ENCODE measurements around the gene CYTH2.

The CYTH2 gene

DNA sequence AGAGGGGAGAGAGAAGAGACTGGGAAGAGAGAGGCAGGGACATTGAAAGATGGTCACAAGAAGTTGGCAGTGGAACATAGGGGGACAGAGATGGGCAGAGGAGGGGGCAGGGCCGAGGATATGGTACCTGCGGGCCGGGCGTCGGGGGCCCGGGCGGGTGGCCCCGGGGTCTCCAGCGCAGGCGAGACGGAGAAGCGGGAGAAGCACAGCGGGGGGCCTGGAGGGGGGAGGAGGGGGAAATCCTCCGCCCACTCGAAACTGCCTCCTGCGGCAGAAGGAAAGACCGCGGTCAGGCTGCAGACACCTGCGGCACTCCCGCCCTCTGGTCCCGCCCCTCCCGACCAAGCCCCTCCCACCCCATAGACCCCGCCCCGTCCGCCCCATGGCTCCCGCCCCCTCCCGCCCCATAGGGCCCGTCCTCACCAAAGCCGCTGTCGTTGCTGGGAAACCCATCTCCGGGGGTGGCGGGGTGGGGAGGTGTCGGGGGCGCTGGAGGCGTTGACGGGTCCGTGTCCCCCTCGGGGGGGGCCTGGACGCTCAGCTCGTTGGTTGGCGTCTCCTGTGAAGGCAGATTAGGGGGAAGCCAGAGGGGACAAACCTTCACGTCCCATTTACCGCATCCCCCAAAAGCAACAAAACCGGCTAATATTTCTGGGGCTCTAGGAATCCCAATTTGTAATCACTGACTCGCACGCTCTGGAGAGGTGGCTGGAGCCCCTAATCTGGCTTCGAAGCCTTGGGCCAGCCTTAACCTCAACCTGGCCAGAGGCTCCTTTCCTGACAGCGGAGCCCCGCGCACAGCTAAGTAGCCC, 22.0 kb downstream of the CYTH2 start:
- Histone ChIP-seq H3K36me3 (ENCODE audit: control insufficient read depth in 5 of 5, insufficient read depth in 5 of 5, low read length in 5 of 5) (no peaks in the 10 kb centered on the region), H3K27ac (ENCODE audit: low read depth, low read length) (no peak overlapping the region), H3K27me3 (ENCODE audit: control insufficient read depth in 5 of 5, insufficient read depth in 4 of 5, low read length in 5 of 5) (peaks cover 0 to 9% (median 4%) of the 10 kb centered on the region in 5 donors), H3K9ac (ENCODE audit: low read length in 5 of 5) (no peak overlapping the region), H3K4me3 (ENCODE audit: low read depth in 1 of 5, low read length in 5 of 5) (no peak overlapping the region), H3K4me1 (ENCODE audit: control insufficient read depth in 5 of 5, insufficient read depth in 5 of 5, low read length in 5 of 5) (peaks cover 0 to 36% (median 24%) of the 10 kb centered on the region in 5 donors), H3K9me3 (ENCODE audit: control insufficient read depth in 5 of 5, low read length in 5 of 5) (no peaks in the 10 kb centered on the region)

- peaks cover 0 to 9% (median 3%) of the 10 kb centered on the region in 5 donors for H3K27me3 ChIP-seq (ENCODE audit: control insufficient read depth in 5 of 5, insufficient read depth in 4 of 5, low read length in 5 of 5)
- H3K4me3 ChIP-seq (ENCODE audit: low read depth in 1 of 5, low read length in 5 of 5), result no peak overlapping the region
- peaks cover 0 to 36% (median 24%) of the 10 kb centered on the region in 5 donors for H3K4me1 ChIP-seq (ENCODE audit: control insufficient read depth in 5 of 5, insufficient read depth in 5 of 5, low read length in 5 of 5)
These were observed 22.6 kb downstream of the CYTH2 start for GRCh38 chr19:48491793-48492123.

DNA sequence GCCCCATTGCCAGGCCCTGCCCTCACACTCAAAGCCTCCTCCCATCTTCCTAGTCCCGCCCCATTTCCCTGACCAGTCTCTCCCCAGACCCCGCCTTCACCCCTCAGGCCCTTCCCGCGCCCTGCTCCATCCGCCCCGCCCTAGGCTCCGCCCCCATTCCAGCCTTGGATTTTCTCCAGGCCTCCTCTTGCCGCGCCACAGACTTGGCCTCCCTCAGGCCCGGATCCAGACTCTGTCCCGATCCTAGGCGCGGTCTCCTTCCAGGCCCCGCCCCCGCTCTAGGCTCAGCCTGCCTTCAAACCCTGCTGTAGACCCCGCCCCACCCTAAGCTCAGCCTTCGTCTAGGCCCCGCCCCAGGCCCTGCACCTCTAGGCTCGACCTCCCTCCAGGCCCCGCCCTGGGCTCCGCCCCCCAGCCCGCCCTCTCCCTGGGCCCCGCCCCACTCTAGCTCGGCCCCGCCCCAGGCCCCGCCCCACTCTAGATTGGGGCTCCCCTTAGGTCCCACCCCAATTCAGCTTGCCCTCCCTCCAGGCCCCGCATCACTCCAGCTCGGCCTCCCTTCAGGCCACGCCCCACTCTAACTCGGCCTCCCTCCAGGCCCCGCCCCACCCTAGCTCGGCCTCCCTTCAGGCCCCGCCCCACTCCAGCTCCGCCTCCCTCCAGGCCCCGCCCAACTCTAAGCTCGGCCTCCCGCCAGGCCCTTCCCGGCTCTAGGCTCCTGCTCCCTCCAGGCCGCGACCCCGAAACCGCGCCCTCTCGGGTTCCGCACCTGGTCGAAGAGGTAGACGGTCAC, 24.0 kb downstream of the CYTH2 start:
- peaks cover 0 to 12% (median 4%) of the 10 kb centered on the region in 5 donors for H3K27me3 ChIP-seq (ENCODE audit: control insufficient read depth in 5 of 5, insufficient read depth in 4 of 5, low read length in 5 of 5)
- H3K4me1 ChIP-seq (ENCODE audit: control insufficient read depth in 5 of 5, insufficient read depth in 5 of 5, low read length in 5 of 5), result peaks cover 0 to 46% (median 32%) of the 10 kb centered on the region in 5 donors
- H3K4me3 ChIP-seq (ENCODE audit: low read depth in 1 of 5, low read length in 5 of 5), result peak overlapping the region in 4 of 5 donors; percentile 57 to 77 (median 65)
- peak overlapping the region in 4 of 5 donors; percentile 46 to 81 (median 58) for H3K9ac ChIP-seq (ENCODE audit: low read length in 5 of 5)
- no peaks in the 10 kb centered on the region for H3K36me3 ChIP-seq (ENCODE audit: control insufficient read depth in 5 of 5, insufficient read depth in 5 of 5, low read length in 5 of 5)
- no peak overlapping the region for H3K27ac ChIP-seq (ENCODE audit: low read depth, low read length)
- H3K9me3 ChIP-seq (ENCODE audit: control insufficient read depth in 5 of 5, low read length in 5 of 5), result no peaks in the 10 kb centered on the region

More at GRCh38 chr19:48491793-48492123, 22.6 kb downstream of the CYTH2 start:
- Histone ChIP-seq H3K9me3 (ENCODE audit: control insufficient read depth in 5 of 5, low read length in 5 of 5) (no peaks in the 10 kb centered on the region), H3K36me3 (ENCODE audit: control insufficient read depth in 5 of 5, insufficient read depth in 5 of 5, low read length in 5 of 5) (no peaks in the 10 kb centered on the region), H3K9ac (ENCODE audit: low read length in 5 of 5) (no peak overlapping the region), H3K27ac (ENCODE audit: low read depth, low read length) (no peak overlapping the region)

- Histone ChIP-seq H3K27ac (ENCODE audit: low read depth, low read length) (no peak overlapping the region), H3K27me3 (ENCODE audit: control insufficient read depth in 5 of 5, insufficient read depth in 4 of 5, low read length in 5 of 5) (peaks cover 0 to 14% (median 8%) of the 10 kb centered on the region in 5 donors), H3K9ac (ENCODE audit: low read length in 5 of 5) (peak overlapping the region in 4 of 5 donors; percentile 52 to 82 (median 80)), H3K4me3 (ENCODE audit: low read depth in 1 of 5, low read length in 5 of 5) (peak overlapping the region; percentile 57 to 79 (median 67)), H3K4me1 (ENCODE audit: control insufficient read depth in 5 of 5, insufficient read depth in 5 of 5, low read length in 5 of 5) (peaks cover 0 to 51% (median 36%) of the 10 kb centered on the region in 5 donors), H3K36me3 (ENCODE audit: control insufficient read depth in 5 of 5, insufficient read depth in 5 of 5, low read length in 5 of 5) (no peaks in the 10 kb centered on the region), H3K9me3 (ENCODE audit: control insufficient read depth in 5 of 5, low read length in 5 of 5) (no peaks in the 10 kb centered on the region)
These were observed 24.7 kb downstream of the CYTH2 start for GRCh38 chr19:48493718-48494401.

DNA sequence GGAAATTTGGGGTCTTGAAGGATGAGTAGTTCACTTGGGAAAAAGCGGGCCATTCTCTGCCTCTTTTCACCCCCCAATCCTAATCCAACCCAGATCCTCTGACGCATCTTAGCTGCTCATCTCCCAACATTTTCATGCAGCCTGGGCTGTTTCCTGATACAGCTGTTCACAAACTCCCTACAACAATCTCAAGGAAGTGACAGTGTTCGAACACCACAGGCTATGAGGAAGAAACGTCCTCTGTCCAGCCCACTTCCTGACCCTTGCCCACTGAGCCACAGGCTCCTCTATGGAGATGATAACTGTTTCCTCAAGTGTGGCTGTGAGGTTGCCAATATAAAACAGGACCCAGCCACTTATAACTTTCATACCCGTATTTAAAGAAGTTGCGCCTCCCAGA, 26.2 kb downstream of the CYTH2 start:
- H3K4me1 ChIP-seq (ENCODE audit: control insufficient read depth in 5 of 5, insufficient read depth in 5 of 5, low read length in 5 of 5), result peaks cover 0 to 52% (median 32%) of the 10 kb centered on the region in 5 donors
- H3K9me3 ChIP-seq (ENCODE audit: control insufficient read depth in 5 of 5, low read length in 5 of 5), result no peaks in the 10 kb centered on the region
- H3K36me3 ChIP-seq (ENCODE audit: control insufficient read depth in 5 of 5, insufficient read depth in 5 of 5, low read length in 5 of 5), result no peaks in the 10 kb centered on the region
- peaks cover 2 to 21% (median 13%) of the 10 kb centered on the region in 5 donors for H3K27me3 ChIP-seq (ENCODE audit: control insufficient read depth in 5 of 5, insufficient read depth in 4 of 5, low read length in 5 of 5)
- H3K27ac ChIP-seq (ENCODE audit: low read depth, low read length), result no peak overlapping the region
- H3K4me3 ChIP-seq (ENCODE audit: low read depth in 1 of 5, low read length in 5 of 5), result no peak overlapping the region
- H3K9ac ChIP-seq (ENCODE audit: low read length in 5 of 5), result no peak overlapping the region

GRCh38 chr19:48496959-48497727, 28.0 kb downstream of the CYTH2 start:
- Histone ChIP-seq H3K9ac (ENCODE audit: low read length in 5 of 5) (no peak overlapping the region), H3K4me3 (ENCODE audit: low read depth in 1 of 5, low read length in 5 of 5) (no peak overlapping the region), H3K27me3 (ENCODE audit: control insufficient read depth in 5 of 5, insufficient read depth in 4 of 5, low read length in 5 of 5) (peaks cover 6 to 32% (median 23%) of the 10 kb centered on the region in 5 donors), H3K27ac (ENCODE audit: low read depth, low read length) (no peak overlapping the region), H3K36me3 (ENCODE audit: control insufficient read depth in 5 of 5, insufficient read depth in 5 of 5, low read length in 5 of 5) (no peaks in the 10 kb centered on the region), H3K4me1 (ENCODE audit: control insufficient read depth in 5 of 5, insufficient read depth in 5 of 5, low read length in 5 of 5) (peaks cover 0 to 46% (median 29%) of the 10 kb centered on the region in 5 donors), H3K9me3 (ENCODE audit: control insufficient read depth in 5 of 5, low read length in 5 of 5) (no peaks in the 10 kb centered on the region)

- peaks cover 6 to 38% (median 30%) of the 10 kb centered on the region in 5 donors for H3K27me3 ChIP-seq (ENCODE audit: control insufficient read depth in 5 of 5, insufficient read depth in 4 of 5, low read length in 5 of 5)
- no peak overlapping the region for H3K27ac ChIP-seq (ENCODE audit: low read depth, low read length)
- H3K4me1 ChIP-seq (ENCODE audit: control insufficient read depth in 5 of 5, insufficient read depth in 5 of 5, low read length in 5 of 5), result peaks cover 0 to 43% (median 26%) of the 10 kb centered on the region in 5 donors
- H3K9me3 ChIP-seq (ENCODE audit: control insufficient read depth in 5 of 5, low read length in 5 of 5), result no peaks in the 10 kb centered on the region
- H3K4me3 ChIP-seq (ENCODE audit: low read depth in 1 of 5, low read length in 5 of 5), result peak overlapping the region in 1 of 5 donors; percentile 7
- peak overlapping the region in 1 of 5 donors; percentile 35 for H3K9ac ChIP-seq (ENCODE audit: low read length in 5 of 5)
- H3K36me3 ChIP-seq (ENCODE audit: control insufficient read depth in 5 of 5, insufficient read depth in 5 of 5, low read length in 5 of 5), result no peaks in the 10 kb centered on the region
These were observed 28.8 kb downstream of the CYTH2 start for GRCh38 chr19:48497728-48498594.

DNA sequence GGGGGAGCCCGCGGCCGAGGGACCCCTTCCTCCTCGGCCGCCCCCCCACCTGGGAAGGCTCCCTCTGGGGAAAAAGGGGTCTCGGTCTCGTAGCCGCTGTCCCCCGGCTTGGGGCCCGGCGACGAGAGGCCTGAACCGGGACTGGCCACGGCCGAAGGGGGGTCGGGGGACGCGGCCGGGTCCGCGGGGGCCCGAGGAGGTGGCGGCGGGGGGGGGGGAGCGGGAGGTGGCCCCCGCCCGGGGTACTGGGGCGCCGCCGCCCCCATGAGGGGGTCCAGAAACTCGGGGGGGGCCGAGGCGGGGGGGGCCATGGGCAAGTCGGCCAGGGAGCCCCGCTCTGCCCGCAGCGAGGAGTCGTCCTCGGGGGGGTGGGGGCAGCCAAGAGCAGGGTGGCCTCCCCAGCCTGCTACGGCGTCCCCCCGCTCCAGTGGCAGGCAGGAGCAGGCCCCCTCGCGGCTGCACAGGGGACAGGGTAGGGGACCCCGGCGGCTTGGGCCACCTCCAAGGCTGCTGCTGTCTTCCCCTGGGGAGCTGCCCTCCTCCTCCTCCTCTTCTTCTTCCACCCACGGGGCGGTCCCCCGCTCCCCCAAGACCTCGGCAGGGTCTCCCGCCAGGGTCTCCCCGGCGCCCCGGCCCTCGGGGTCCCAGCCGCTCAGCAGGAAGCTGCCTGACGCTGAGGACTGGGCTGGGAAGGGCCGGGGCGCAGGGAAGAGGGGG, 29.6 kb downstream of the CYTH2 start:
- H3K4me3 ChIP-seq (ENCODE audit: low read depth in 1 of 5, low read length in 5 of 5), result no peak overlapping the region
- peaks cover 6 to 38% (median 30%) of the 10 kb centered on the region in 5 donors for H3K27me3 ChIP-seq (ENCODE audit: control insufficient read depth in 5 of 5, insufficient read depth in 4 of 5, low read length in 5 of 5)
- peaks cover 0 to 43% (median 26%) of the 10 kb centered on the region in 5 donors for H3K4me1 ChIP-seq (ENCODE audit: control insufficient read depth in 5 of 5, insufficient read depth in 5 of 5, low read length in 5 of 5)
- no peak overlapping the region for H3K9ac ChIP-seq (ENCODE audit: low read length in 5 of 5)
- H3K36me3 ChIP-seq (ENCODE audit: control insufficient read depth in 5 of 5, insufficient read depth in 5 of 5, low read length in 5 of 5), result no peaks in the 10 kb centered on the region
- H3K9me3 ChIP-seq (ENCODE audit: control insufficient read depth in 5 of 5, low read length in 5 of 5), result no peaks in the 10 kb centered on the region
- no peak overlapping the region for H3K27ac ChIP-seq (ENCODE audit: low read depth, low read length)

Data from subcutaneous abdominal adipose tissue (tissue), 5 donors.